Stimulated activated CD8-positive, alpha-beta memory T cell treated with anti-CD3 and anti-CD28 coated beads, Interleukin-12 subunit alpha, Interleukin-12 subunit beta, amount 100 ng/mL, for 4 hours (primary cell): Measurements from ENCODE around the gene NMS.
"Not testable (repeated sequence)": the region's sequence is repeated elsewhere in the genome, so short reads cannot be mapped to it uniquely, and the experiment has no call there.

Source experiments
- DNase-seq: peaks from one replicate; pipeline ENCODE4 v3.0.0-alpha.2; 2020; ENCODE audit warnings: low read depth

NMS gene, protein sequence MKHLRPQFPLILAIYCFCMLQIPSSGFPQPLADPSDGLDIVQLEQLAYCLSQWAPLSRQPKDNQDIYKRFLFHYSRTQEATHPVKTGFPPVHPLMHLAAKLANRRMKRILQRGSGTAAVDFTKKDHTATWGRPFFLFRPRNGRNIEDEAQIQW

DNA sequence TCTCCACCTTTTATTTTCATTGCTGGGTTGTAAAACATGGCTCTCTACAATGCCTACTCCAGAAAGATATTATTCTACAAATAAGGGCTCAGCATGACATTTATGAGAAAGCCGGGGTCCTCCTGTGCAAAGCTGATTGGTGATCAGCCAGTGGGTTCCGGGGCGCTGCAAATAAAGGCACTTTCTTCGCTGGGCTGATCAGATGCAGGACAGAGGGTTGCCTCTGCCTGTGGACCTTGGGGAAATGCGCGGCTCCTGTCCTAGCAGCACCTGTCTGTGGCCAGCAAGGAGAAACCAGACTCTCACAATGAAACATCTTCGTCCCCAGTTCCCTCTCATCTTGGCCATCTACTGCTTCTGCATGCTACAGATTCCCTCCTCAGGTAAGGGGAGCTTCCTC lies at the start of gene NMS:
NMS (plus strand) TSS at position 301 of the 400 bp plus-strand sequence; CDS start at position 308, 7 bp downstream.
- DNase-seq = no peak

DNA sequence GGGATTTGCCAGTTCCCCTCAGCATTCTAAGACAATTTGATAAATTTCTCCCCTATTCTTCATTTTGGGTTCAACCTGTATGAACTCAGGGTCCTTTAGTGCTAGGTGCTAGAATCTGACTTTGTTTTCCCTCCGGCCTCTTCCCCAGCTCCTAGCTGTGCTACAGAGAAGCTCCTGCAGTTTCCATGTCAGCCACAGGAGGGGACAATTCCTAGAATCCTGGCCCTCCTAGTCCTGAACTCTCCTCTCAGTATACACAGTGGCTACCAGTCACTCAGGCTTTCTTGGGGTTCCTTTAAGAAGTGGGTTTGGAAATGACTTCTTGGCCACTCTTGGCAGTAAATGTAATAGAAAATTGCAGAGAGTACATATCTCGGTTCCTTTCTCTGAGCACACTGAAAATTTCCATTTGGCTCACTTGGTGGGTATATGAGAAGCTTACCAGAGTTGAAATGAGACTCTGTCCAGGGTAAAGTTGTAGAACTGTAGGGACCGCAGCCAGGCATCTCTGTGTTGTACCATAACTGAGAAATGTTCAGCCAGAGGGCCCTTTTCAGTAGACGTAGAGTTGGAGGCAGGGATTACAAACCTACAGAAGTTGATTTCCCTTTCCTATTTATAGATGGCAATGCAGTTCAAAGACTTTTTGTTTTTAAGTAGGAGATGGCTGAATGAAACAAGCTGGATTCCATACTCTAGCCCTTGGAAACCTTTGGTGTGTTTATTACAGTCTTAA lies 47.8 kb upstream of the NMS start:
- DNase-seq = no peak

DNA sequence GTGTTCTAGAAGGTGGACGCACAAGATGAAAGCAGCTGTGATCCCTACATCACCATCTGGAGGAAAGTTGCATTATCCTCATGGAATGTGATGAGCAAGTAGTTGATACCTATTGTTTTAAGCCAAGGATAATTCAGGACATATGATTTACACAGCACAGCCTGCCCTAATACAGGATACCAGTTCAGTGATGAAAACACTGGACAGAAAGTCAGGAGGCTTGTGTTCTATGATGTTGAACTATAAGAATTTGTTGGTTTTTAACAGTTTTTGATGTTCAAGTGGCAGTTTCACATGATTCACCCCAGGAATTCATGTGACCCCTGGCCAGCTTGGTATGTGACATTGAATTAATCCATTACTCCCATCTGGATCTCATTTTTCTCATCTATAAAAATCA lies 46.7 kb upstream of the NMS start:
- no peak for DNase-seq

DNA sequence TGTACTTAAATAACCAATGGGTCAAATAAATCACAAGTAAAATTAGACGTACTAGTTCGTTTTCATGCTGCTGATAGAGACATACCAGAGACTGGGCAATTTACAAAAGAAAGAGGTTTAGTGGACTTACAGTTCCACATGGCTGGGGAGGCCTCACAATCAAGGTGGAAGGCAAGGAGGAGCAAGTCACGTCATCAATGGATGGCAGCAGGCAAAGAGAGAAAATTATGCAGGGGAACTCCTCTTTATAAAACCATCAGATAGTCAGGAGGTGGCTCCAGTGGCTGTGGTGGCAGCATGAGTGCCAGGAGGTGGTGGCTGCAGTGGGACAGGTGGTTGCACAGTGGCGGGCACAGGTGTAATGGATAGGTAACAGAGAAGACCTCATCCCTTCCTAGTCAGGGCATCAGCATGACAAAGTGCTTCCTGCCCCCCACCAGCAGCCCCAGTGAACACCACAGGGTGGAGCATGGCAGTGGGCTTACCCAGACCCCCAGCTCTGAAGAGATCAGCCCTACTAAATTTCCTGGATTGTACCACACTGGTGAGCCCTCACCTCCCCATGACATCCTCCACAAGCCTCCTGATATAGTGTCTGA lies 45.9 kb upstream of the NMS start:
- DNase-seq = no peak

DNA sequence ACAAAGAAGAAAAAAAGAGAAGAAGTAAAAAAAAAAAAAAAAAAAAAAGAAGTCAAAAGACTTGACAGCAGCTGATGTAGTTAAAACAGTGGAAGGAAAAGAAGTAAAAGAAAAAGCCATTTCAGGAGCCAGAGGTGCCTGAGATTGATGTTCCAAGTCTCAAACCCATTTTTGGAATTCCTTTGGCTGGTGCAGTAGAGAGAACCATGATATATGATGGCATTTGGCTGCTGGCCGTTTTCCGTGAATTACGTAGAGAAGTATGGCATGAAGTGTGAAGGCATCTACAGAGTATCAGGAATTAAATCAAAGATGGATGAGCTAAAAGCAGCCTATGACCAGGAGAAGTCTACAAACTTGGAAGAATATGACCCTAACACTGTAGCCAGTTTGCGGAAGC lies 45.2 kb upstream of the NMS start:
- DNase-seq = no peak

DNA sequence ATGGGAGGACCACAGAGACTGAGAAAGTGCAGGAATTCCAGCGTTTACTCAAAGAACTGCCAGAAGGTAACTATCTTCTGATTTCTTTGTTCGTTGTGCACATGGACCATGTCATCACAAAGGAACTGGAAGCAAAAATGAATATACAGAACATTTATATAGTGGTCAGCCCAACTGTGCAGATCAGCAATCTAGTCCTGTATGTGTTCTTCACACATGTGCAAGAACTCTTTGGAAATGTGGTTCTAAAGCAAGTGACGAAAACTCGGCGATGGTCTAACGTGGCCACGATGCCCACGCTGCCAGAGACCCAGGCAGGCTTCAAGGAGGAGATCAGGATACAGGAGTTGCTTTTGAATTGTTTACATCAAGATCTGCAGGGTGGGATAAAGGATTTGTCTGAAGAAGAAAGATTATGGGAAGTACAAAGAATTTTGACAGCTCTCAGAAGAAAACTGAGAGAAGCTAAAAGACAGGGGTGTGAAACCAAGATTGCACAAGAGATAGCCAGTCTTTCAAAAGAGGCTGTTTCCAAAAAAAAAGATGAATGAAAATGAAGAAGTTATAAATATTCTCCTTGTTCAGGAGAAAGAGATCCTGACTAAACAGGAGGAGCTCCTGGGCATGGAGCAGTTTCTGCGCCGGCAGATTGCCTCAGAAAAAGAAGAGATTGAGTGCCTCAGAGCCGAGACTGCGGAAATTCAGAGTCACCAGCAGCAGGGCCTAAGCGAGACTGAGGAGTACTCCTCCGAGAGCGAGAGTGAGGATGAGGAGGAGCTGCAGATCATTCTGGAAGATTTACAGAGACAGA lies 44.5 kb upstream of the NMS start:
- no peak for DNase-seq

DNA sequence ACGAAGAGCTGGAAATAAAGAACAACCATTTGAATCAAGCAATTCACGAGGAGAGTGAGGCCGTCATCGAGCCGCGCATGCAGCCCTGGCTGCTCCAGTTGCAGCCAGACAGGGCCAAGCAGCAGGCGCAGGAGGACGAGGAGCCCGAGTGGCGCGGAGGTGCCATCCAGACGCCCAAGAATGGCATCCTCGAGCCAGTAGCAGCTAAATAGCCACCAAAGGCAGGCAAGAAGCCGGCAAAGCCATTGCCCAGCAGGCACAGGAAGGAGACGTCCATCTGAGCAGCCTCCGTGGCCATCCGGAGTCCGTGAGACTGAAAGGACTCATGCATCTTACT lies 43.9 kb upstream of the NMS start:
- DNase-seq = no peak

DNA sequence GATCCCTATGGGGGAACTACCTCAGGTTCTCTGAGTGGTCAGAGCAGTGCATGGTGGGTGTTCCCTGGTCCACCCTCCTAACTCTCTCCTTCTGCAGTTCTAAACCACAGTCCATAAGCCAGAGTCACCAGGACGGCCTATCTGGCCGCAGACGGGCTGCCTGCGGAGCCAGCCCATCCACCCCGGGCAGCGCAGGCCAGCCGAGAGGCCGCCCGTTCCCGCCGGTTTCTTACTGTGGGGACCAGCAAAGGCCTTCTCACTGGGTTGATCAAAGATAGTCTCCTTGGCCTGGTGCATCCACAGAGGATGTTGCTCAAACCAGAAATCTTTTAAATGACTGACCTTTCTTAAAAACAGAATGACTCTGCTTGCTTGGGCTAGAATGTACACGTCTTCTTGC lies 43.2 kb upstream of the NMS start:
- no peak for DNase-seq

DNA sequence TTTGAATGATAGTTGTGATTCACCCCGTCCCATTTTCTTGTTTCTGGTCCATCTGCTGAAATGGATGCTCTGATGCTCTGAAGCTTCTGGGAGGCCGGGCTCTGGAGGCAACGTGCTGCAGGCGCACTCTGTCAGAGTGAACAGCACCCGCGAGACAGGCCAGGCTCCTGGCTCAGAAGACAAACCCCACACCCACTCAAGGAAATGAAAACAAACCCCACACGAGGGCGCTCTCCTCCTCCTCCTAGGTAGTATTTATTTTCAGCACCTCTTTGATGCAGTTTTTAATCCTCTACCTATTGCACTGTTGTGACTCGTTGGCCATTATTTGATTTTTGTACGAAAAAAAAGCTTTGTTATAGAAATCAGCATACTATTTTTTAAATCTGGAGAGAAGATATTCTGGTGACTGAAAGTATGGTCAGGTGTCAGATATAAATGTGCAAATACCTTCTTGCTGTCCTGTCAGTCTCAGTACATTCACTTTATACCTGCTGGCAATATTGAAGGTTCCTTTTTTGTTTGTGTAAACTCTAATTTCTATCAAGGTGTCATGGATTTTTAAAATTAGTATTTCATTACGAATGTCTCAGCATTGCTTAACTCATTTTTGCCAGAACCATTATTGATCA lies 42.5 kb upstream of the NMS start:
- peak; percentile 28 for DNase-seq

DNA sequence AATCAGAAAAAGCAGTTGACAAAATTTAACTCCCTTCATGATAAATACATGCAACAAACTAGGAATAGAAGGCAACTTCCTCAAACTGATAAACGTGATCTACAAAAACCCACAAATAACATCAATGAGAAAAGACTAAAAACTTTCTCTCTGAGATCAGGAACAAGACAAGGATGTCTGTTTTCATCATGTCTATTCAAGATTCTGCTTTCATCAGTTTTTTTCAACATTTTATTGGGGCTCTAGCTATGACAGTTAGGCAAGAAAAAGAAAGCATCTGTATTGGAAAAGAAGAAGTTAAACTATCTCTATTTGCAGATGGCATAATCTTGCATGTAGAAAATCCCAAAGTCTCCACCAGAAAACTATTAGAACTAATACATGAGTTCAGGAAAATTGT lies 40.6 kb upstream of the NMS start:
- no peak for DNase-seq

DNA sequence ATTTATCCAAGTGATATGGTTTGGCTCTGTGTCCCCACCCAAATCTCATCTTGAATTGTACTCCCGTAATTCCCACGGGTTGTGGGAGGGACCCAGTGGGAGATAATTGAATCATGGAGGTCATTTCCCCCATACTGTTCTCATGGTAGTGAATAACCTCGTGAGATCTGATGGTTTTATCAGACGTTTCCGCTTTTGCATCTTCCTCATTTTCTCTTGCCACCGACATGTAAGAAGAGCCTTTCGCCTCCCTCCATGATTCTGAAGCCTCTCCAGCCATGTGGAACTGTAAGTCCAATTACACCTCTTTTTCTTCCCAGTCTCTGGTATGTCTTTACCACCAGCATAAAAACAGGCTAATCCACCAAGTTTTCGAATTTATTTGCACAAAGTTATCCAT lies 32.5 kb upstream of the NMS start:
- no peak for DNase-seq

DNA sequence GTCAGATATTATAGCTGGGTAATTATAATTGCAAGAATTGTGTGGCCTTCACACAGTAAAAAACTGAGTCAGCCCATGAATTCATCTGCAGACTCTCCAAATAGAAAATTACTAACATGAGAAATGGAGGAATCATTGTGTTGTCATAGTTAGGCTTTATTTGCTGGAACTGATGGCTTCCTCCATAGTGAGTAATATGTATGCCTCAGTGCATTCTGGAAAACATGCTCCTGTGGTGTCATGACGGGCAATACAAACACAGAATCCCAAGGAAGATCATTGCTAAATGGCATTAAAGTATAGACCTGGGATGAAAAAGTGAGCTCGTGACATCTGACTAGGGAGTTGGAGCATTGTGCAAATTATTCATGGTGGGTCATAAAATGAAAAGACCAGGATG lies 23.6 kb upstream of the NMS start:
- DNase-seq = no peak

DNA sequence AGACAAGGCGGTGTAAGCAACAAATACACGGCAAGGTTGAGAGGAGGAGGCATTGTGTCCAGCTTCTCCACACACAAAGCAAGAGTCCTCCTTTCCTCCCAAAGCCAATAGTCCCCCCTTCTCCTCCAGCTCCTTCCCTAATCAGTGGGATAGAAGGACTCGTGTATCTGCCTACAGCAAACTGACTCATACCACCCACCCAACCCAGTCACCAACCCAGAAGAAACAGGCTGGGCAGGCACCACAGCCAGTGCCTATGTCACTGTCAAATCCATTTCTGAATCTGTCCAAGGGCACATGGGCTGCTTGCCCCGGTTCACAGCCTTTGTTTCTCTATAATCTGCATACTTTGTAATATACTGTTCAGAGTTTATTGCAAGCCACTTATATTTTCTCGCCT lies 19.2 kb upstream of the NMS start:
- DNase-seq = no peak

DNA sequence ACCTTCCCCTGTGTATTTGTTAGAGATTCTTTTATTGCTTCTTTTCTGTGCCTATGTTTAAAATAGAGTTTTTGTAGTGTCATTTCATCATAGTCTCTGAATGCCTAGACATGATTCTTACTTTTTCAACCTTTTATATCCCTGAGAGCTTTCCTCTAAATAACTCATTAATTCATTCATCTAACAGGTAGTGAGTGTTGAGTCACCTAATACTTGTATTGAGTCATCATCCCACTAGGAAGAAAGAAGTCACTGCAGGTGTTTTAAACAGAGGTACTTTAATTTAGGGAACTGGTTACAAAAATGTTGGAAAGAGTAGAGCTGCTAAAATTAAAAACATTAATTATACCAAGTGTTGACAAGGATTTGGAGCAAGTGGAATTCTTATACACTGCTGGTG lies 18.5 kb upstream of the NMS start:
- DNase-seq = no peak

DNA sequence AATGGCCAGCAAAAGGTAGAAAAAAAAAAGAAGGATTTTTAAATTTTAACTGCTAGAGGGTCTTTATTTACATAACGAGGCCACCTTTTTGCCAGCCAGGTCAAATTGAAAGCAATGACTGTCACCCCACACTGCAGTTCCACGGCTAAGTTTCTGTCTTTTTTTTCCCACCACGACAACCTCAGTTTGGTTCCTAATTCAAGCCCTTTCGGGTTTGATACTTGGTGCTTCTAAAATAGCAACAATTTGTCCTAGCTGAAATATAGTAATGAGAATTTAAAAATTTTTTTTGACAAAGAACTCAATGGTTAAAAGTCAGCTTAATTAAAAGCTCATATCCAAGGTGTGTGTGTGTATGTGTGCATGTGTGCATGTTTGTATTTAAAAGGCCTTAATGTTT lies 16.4 kb upstream of the NMS start:
- DNase-seq = no peak

DNA sequence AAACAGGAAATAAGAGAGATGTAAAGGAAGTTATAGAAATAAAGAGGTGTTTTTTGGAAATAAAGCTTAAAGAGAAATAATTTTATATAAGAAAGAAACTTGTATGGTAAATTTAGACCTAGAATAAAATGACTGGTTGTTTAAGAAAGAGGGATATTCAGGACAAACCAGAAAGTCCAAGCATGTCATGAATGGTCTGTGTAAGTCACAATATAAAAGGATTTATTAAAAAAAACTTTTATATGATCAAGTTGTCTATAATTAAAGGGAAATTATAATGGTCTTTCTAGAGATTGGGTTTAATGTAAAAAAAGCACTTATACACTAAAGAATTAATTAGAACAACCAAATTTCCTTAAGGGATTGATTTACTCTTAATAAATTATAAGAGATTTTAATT lies 13.9 kb upstream of the NMS start:
- DNase-seq = not testable (repeated sequence)

DNA sequence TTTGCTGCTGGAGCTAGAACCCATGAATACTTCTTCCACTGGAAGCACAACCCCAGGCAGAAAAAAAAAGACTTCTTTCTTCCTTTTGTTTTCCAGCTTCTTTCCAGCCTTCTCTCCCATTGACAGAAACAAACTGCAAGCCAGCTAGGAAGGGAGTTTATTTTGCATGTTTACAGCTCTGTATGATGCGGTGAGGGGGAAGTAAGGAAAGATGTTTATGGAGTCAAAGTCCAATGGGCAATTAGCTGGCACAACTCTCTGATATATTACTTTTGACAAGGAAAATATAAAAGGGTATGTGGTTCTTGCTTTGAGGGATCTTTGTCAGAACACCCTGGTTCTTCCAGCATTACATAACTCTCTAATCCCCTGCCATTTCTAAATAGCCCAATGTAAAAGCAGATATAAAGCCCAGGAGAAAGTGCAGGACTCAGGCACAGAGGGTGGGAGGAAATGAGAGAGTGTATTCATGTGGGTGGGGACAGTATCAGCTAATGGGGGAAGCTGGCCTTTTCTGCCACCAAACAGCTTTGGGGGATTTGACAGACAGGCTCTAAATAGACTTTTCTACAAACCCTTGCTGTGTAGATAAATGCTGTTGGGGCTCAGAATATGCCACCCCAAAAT lies 9.3 kb upstream of the NMS start:
- DNase-seq = no peak

DNA sequence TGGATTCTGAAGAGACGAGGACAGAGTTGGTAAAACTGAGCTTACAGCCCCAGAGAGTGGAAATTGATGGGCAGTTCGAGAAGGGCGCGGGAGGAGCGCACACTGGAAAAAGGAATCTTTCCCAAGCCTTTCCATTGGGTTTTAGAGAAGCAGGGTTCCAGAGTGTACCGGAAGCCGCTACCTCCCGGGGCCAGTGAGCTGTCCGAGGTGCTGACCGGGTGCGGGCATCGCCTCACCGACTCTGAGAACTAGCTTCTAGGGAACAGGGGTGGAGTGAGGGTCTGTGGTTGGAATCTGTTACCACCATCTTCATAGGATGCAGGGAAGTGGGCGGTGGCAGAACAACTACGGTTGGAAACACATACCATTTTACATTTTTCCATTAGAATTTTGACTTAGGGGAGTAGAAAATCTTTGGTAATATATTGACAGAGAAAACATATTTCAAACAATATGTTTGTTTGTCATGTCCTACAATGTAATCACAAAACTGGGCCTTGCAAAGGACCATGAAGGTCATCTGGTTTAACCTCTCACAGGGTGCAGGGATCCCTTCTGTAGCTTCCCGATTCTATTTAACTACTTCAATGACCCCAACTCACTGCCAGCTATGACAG lies 724 bp downstream of the NMS start:
- DNase-seq = no peak

DNA sequence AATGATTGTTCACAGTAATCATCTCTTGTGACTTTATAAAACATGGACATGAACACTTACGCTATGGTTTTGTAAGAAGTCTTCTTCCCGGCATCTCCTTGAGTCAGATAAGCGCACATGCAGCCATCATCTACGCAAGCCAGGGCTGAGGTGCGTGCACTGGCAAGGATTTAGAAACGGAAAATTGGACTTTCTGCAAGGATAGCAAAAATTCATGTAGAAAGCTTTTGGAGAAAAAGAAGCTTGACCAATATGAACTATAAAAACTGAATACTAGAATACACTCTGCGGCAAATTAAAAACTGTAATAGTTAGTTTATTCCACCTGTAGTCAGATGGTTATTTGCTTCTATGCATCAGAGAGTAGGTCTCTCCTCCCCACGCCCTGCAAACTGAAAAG lies 6.3 kb downstream of the NMS start:
- no peak for DNase-seq

DNA sequence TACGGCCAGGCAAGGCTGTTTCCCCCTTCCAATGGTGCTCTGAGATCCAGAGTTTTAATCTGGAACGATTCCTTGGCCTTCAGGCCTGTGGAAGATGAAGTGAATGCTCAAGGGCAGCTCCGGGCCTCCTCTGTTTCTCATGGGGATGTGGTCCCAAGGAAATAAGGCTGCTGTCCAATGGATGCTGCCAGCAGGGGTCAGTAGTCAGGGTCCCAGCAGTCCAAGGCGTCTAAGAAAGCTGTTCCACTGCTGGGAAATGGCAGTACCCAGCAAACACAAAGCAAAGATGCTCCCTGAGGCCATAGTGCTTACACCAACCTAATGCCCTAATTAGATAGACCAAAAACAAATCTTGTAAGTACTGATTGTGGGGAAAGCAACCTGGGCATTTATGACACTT lies 12.5 kb downstream of the NMS start:
- no peak for DNase-seq

DNA sequence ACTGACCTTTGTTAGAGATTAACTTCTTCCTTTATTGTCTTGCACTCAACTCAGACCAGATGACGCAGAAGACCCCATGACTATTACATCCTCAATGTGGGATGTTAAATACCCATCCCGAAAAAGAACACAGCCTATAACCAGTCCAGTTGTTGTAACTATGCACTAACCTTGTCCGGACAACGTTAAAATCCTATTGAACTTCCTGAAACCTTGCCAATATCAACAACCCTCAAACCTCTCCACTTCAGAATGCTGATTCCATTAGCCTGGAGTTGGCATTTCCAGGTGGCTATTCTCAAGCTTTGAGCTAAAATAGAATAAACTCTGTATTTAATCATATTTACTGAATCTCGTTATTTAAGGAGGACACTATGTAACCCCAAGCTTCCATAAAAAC lies 13.6 kb downstream of the NMS start:
- no peak for DNase-seq

DNA sequence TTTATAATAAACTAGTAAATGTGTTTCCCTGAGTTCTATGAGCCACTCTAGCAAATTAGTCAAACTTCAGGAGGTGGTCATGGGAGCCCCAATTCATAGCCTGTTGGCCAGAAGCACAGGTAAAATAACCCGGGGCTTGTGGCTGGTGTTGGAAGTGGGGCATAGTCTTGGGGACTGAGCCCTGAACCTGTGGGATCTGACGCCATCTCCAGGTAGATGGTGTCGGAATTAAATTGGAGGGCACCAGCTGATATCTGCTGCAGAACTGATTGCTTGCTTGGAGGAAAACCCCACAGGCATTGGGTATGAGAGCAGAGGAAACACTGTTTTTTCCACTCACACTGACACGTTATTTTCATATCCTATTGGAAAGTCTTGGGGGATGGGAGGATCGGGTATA lies 14.1 kb downstream of the NMS start:
- DNase-seq = no peak
